ENCODE data around the gene ZNF692.
"Not testable (repeated sequence)": the region's sequence is repeated elsewhere in the genome, so short reads cannot be mapped to it uniquely, and the experiment has no call there.

ZNF692 gene

GRCh38 chr1:248848602-248849001 is 10.3 kb downstream of the ZNF692 start:
- no peak for DNase-seq

- DNase-seq, result no peak
Measured at GRCh38 chr1:248847956-248848561, 10.8 kb downstream of the ZNF692 start.

GRCh38 chr1:248847181-248847955 is 11.5 kb downstream of the ZNF692 start:
- DNase-seq, result no peak

GRCh38 chr1:248844526-248844925 is 14.4 kb downstream of the ZNF692 start:
- DNase-seq, result no peak

GRCh38 chr1:248843687-248844086 is 15.2 kb downstream of the ZNF692 start:
- no peak for DNase-seq

GRCh38 chr1:248842781-248843331 is 16.0 kb downstream of the ZNF692 start:
- no peak for DNase-seq

GRCh38 chr1:248841702-248842395 is 17.0 kb downstream of the ZNF692 start:
- peak; percentile 50 for DNase-seq

GRCh38 chr1:248840946-248841345 is 17.9 kb downstream of the ZNF692 start:
- no peak for DNase-seq

- DNase-seq, result no peak
Measured at GRCh38 chr1:248839168-248839555, 19.7 kb downstream of the ZNF692 start.

- DNase-seq, result peak; percentile 90
Measured at GRCh38 chr1:248838357-248839167, 20.3 kb downstream of the ZNF692 start.

GRCh38 chr1:248837781-248838356 is 21.0 kb downstream of the ZNF692 start, which contains the start of gene ZNF672:
ZNF672 (plus strand) TSS chr1:248838224; CDS start chr1:248847275, 9,051 bp downstream.
- DNase-seq, result peak; percentile 96

GRCh38 chr1:248837045-248837780 is 21.7 kb downstream of the ZNF692 start:
- DNase-seq, result peak; percentile 1

- peak; percentile 29 for DNase-seq
Measured at GRCh38 chr1:248834343-248834940, 24.4 kb downstream of the ZNF692 start.

- no peak for DNase-seq
Measured at GRCh38 chr1:248831842-248832241, 27.0 kb downstream of the ZNF692 start.

GRCh38 chr1:248830718-248831017 is 28.2 kb downstream of the ZNF692 start:
- DNase-seq, result not testable (repeated sequence)

GRCh38 chr1:248828845-248829244 is 30.0 kb downstream of the ZNF692 start:
- no peak for DNase-seq

- DNase-seq, result peak; percentile 92
Measured at GRCh38 chr1:248825909-248826760, 32.8 kb downstream of the ZNF692 start, which contains the start of gene SH3BP5L. SH3BP5L (minus strand) TSS chr1:248825915; CDS start chr1:248824935, 980 bp downstream.

- DNase-seq, result no peak
Measured at GRCh38 chr1:248825573-248825908, 33.3 kb downstream of the ZNF692 start.

- no peak for DNase-seq
Measured at GRCh38 chr1:248825136-248825535, 33.7 kb downstream of the ZNF692 start.

GRCh38 chr1:248824701-248825100 is 34.2 kb downstream of the ZNF692 start:
- no peak for DNase-seq

Data from activated CD4-positive, alpha-beta T cell treated with anti-CD3 and anti-CD28 coated beads for 48 hours (primary cell).